Kidney (tissue), 14 donors: Measurements from ENCODE around the gene SLC23A3. TPM values are rescaled to one million over a fixed set of nuclear protein-coding genes. Genes with fewer than 3 reads are reported as not detected.

Source experiments
- DNase-seq, 5 donors: peaks; one replicate each; pipeline ENCODE4 v3.0.0-alpha.2; 2013 to 2020
- FAIRE-seq: peaks from 2 replicates; lab custom pipeline; 2012; peaks lifted over from hg19 to GRCh38; lab: Jason Lieb, UNC
- H3K27ac ChIP-seq, 2 donors: one replicate each; pipeline ENCODE4 v1.7.0; 2013; ENCODE audit warnings: low read depth in 2 of 2, low read length in 2 of 2, inconsistent platforms in 1 of 2
- H3K27me3 ChIP-seq: one replicate; pipeline ENCODE4 v1.7.1; 2013; ENCODE audit warnings: low read length, inconsistent platforms; ENCODE audit not compliant: control insufficient read depth, insufficient read depth
- H3K36me3 ChIP-seq, 3 donors: one replicate each; pipeline versions ENCODE4 v1.7.0 to v1.7.1; 2013; ENCODE audit warnings: low read length in 3 of 3, control low read depth in 1 of 3, inconsistent platforms in 1 of 3; ENCODE audit not compliant: insufficient read depth in 3 of 3, control insufficient read depth in 2 of 3
- H3K4me1 ChIP-seq, 3 donors: one replicate each; pipeline versions ENCODE4 v1.7.0 to v1.7.1; 2013; ENCODE audit warnings: low read length in 3 of 3, inconsistent platforms in 1 of 3, low read depth in 1 of 3; ENCODE audit not compliant: control insufficient read depth in 2 of 3, insufficient read depth in 2 of 3
- H3K4me3 ChIP-seq, 3 donors: one replicate each; pipeline versions ENCODE4 v1.7.0 to v1.8.1; 2013; ENCODE audit warnings: low read length in 3 of 3, control low read depth in 1 of 3, inconsistent platforms in 1 of 3
- H3K9ac ChIP-seq, 3 donors: one replicate each; pipeline versions ENCODE4 v1.7.0 to v1.7.1; 2013; ENCODE audit warnings: low read length in 3 of 3, control low read depth in 1 of 3, inconsistent platforms in 1 of 3
- H3K9me3 ChIP-seq, 3 donors: one replicate each; pipeline versions ENCODE4 v1.7.0 to v1.7.1; 2013; ENCODE audit warnings: low read length in 3 of 3, control low read depth in 1 of 3, inconsistent platforms in 1 of 3; ENCODE audit not compliant: control insufficient read depth in 2 of 3, insufficient read depth in 1 of 3
- intact Hi-C: fragments of 100-400 bp; cut with DNase I; formaldehyde crosslinking; loops from one replicate; pipeline ENCODE4 v1.11.1; 2022
- polyA plus RNA-seq: library from polyadenylated mRNA; stranded (reverse); fragments of 350-450 nt; fragmentation: Illumina TruSeq; extraction: RNeasy Lipid Tissue Mini Kit (QIAGEN cat#74804); gene quantifications from one replicate; pipeline ENCODE4 v1.2.3, GENCODE V29; 2014; ENCODE audit warnings: low read depth, low replicate concordance; ENCODE audit not compliant: insufficient read depth
- total RNA-seq: library from RNA; stranded (reverse); fragmentation: NEBNext Ultra II Directional; extraction: Animal tissue kit (Norgen Biotek cat#: 25700); gene quantifications from one replicate; pipeline ENCODE4 v1.2.1, GENCODE V29; 2021
- TF ChIP-seq, protein P1 (sequence below): IDR thresholded peaks from 3 replicates; pipeline ENCODE4 v1.5.1; 2012; ENCODE audit warnings: mild to moderate bottlenecking, moderate library complexity, borderline replicate concordance; ENCODE audit not compliant: insufficient read depth; ENCODE audit errors: extremely low read depth
- donor health status: control.
- donor health status: control.
- donor health status: control.
- donor health status: control.
- donor health status: control.
- donor health status: DM: yes; HTN: yes; CAD: no.
- donor health status: Normal renal cell carcinoma (clear cell type).

SLC23A3 gene
- total and polyA plus RNA-seq, 2 donors from 2014 or later = 2.8 to 10.9 TPM

DNA sequence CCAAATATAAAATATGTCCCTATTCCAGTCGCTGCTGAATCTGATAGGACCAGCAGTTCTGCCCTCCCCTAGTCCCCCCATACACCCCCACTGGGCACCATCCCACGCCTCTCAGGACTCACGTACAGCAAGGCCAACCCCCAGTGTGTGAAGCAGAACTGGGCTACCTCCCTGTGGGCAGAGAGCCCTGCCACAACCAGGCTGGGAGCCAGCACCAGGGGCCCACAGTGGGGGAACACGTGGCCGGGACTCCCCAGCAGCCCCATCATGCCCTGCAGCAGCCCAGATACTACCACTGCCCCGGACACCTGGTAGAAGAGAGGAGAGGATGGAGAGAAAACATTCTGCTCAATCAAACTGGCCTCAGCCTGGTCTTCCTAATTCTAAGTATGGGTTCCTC lies 1.3 kb downstream of the SLC23A3 start:
- Histone ChIP-seq H3K27ac (no peak overlapping the region), H3K9ac (no peak overlapping the region), H3K4me3 (peak overlapping the region in 1 of 3 donors; percentile 50), H3K27me3 (no peaks in the 10 kb centered on the region), H3K9me3 (no peaks in the 10 kb centered on the region), H3K36me3 (peaks cover 0 to 14% (median 6%) of the 10 kb centered on the region in 3 donors), H3K4me1 (peaks cover 0 to 24% (median 14%) of the 10 kb centered on the region in 3 donors)
- intact Hi-C loops = loop anchor here (10.0 kb wide), 1 partner anchor 116 kb away; no protein-coding TSS in a partner anchor
- DNase-seq (no peak), FAIRE-seq (no peak)
- TF ChIP-seq, protein P1, sequence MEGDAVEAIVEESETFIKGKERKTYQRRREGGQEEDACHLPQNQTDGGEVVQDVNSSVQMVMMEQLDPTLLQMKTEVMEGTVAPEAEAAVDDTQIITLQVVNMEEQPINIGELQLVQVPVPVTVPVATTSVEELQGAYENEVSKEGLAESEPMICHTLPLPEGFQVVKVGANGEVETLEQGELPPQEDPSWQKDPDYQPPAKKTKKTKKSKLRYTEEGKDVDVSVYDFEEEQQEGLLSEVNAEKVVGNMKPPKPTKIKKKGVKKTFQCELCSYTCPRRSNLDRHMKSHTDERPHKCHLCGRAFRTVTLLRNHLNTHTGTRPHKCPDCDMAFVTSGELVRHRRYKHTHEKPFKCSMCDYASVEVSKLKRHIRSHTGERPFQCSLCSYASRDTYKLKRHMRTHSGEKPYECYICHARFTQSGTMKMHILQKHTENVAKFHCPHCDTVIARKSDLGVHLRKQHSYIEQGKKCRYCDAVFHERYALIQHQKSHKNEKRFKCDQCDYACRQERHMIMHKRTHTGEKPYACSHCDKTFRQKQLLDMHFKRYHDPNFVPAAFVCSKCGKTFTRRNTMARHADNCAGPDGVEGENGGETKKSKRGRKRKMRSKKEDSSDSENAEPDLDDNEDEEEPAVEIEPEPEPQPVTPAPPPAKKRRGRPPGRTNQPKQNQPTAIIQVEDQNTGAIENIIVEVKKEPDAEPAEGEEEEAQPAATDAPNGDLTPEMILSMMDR = no peak

GRCh38 chr2:219167997-219168396 lies 1.8 kb downstream of the SLC23A3 start:
- DNase-seq (no peak), FAIRE-seq (no peak)
- peak overlapping the region in 1 of 3 donors; percentile 50 for H3K4me3 ChIP-seq
- no peak overlapping the region for H3K27ac ChIP-seq
- H3K9ac ChIP-seq = no peak overlapping the region
- peaks cover 0 to 24% (median 12%) of the 10 kb centered on the region in 3 donors for H3K4me1 ChIP-seq
- H3K27me3 ChIP-seq = no peaks in the 10 kb centered on the region
- intact Hi-C loops = loop anchor here (10.0 kb wide), 1 partner anchor 117 kb away; no protein-coding TSS in a partner anchor
- TF ChIP-seq, protein P1 = no peak
- no peaks in the 10 kb centered on the region for H3K9me3 ChIP-seq
- peaks cover 0 to 11% (median 6%) of the 10 kb centered on the region in 3 donors for H3K36me3 ChIP-seq

DNA sequence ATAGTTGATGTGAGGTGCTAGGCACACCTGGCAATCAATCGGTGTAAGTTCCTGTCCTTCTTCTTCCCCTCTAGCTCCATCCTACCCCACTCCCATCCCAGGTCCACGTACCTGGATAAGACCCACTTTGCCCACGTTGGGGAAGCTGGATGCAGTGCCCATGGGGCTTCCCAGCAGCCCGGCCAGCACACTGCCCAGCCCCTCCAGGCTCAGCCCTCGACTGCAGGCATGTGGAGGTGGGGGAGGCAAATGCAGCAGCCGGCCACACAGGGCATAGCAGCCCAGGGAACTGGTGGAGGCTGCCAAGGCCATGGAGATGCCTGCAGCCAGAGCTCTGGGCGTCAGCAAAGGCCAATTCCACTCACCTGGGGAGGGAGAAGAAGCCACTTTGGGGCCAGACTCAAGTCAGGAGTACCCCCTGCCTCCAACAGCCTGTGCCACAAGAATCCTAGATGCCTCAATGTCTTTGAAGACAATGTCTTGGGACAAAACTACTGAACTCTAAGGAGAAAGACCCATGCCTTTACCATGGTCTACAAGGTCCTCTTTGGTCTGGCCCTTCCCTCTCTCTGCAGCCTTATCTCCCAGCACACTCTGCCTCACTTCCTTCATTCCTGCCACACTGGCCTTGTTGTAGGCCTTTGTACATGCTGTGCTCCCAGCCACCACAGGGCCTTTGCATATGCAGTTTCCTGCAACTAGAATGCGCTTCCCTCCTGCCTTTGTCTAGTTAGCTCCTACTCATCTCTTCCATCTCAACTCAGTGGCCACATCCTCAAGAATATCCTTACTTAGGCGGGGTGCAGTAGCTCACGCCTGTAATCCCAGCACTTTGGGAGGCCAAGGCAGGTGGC lies 4.5 kb downstream of the SLC23A3 start:
- Histone ChIP-seq H3K9ac (no peak overlapping the region), H3K9me3 (no peaks in the 10 kb centered on the region), H3K36me3 (no peaks in the 10 kb centered on the region), H3K4me1 (peaks cover 0 to 4% (median 3%) of the 10 kb centered on the region in 3 donors), H3K4me3 (no peak overlapping the region), H3K27me3 (no peaks in the 10 kb centered on the region), H3K27ac (no peak overlapping the region)
- FAIRE-seq (no peak), DNase-seq (peak in 1 of 5 donors; percentile 65)
- TF ChIP-seq, protein P1 = no peak
- intact Hi-C loops = loop anchor here (10.0 kb wide), 1 partner anchor 120 kb away; no protein-coding TSS in a partner anchor
